Measurements from ENCODE around the gene SLC22A14. TPM values are rescaled to one million over a fixed set of nuclear protein-coding genes. Genes with fewer than 3 reads are reported as not detected.

The SLC22A14 gene
- total RNA-seq, 1 donor from 2014 or later: not detected

GRCh38 chr3:38314764-38315487 is 32.8 kb downstream of the SLC22A14 start:
- H2AFZ ChIP-seq (replicated peaks): peak overlapping the region; percentile 100
- no peaks in the 10 kb centered on the region for H3K9me3 ChIP-seq (ENCODE audit: low read depth)
- TF ChIP-seq CTCF (IDR thresholded peaks at IDR 0.05) (no peak), EZH2 (IDR thresholded peaks at IDR 0.05) (no peak), EZH2phosphoT487 (IDR thresholded peaks at IDR 0.05) (no peak)
- no peaks in the 10 kb centered on the region for H4K20me1 ChIP-seq (ENCODE audit: low read depth)
- peak; percentile 20 for DNase-seq (ENCODE audit: low spot score)
- H3K4me1 ChIP-seq: peaks cover 17% of the 10 kb centered on the region
- H3K79me2 ChIP-seq (ENCODE audit: low read depth): no peaks in the 10 kb centered on the region
- no peak overlapping the region for H3K4me3 ChIP-seq
- H3K27me3 Mint-ChIP-seq (ENCODE audit: insufficient read depth, low read depth): peaks cover 10% of the 10 kb centered on the region
- no peaks in the 10 kb centered on the region for H3K36me3 ChIP-seq
- no peaks in the 10 kb centered on the region for H3K9me3 Mint-ChIP-seq
- no peaks in the 10 kb centered on the region for H3K27me3 ChIP-seq
- H3K4me3 Mint-ChIP-seq: no peak overlapping the region
- H3K9ac ChIP-seq: no peak overlapping the region
- H3K27ac Mint-ChIP-seq: peak overlapping the region; percentile 72
- no peak overlapping the region for H3K27ac ChIP-seq
- no peaks in the 10 kb centered on the region for H3K36me3 Mint-ChIP-seq
- peaks cover 9% of the 10 kb centered on the region for H3F3A ChIP-seq (ENCODE audit: low read depth)
- H3K4me1 Mint-ChIP-seq: peaks cover 25% of the 10 kb centered on the region
- H3K4me2 ChIP-seq: peak overlapping the region; percentile 22

- no peak overlapping the region for H3K4me3 ChIP-seq
- TF ChIP-seq EZH2 (IDR thresholded peaks at IDR 0.05) (no peak), EZH2phosphoT487 (IDR thresholded peaks at IDR 0.05) (no peak), CTCF (IDR thresholded peaks at IDR 0.05) (no peak)
- peaks cover 17% of the 10 kb centered on the region for H3K4me1 ChIP-seq
- Mint-ChIP-seq H3K9me3 (no peaks in the 10 kb centered on the region), H3K4me3 (no peak overlapping the region), H3K27me3 (ENCODE audit: insufficient read depth, low read depth) (peaks cover 8% of the 10 kb centered on the region), H3K36me3 (no peaks in the 10 kb centered on the region), H3K27ac (no peak overlapping the region), H3K4me1 (peaks cover 25% of the 10 kb centered on the region)
- no peaks in the 10 kb centered on the region for H4K20me1 ChIP-seq (ENCODE audit: low read depth)
- H3K9me3 ChIP-seq (ENCODE audit: low read depth): no peaks in the 10 kb centered on the region
- no peaks in the 10 kb centered on the region for H3K27me3 ChIP-seq
- no peaks in the 10 kb centered on the region for H3K36me3 ChIP-seq
- H2AFZ ChIP-seq (replicated peaks): peak overlapping the region; percentile 100
- H3K79me2 ChIP-seq (ENCODE audit: low read depth): no peaks in the 10 kb centered on the region
- no peak overlapping the region for H3K9ac ChIP-seq
- no peak overlapping the region for H3K27ac ChIP-seq
- no peak overlapping the region for H3K4me2 ChIP-seq
- DNase-seq (ENCODE audit: low spot score): no peak
- H3F3A ChIP-seq (ENCODE audit: low read depth): peaks cover 9% of the 10 kb centered on the region
These were observed 33.6 kb downstream of the SLC22A14 start for GRCh38 chr3:38315488-38316230.

DNA sequence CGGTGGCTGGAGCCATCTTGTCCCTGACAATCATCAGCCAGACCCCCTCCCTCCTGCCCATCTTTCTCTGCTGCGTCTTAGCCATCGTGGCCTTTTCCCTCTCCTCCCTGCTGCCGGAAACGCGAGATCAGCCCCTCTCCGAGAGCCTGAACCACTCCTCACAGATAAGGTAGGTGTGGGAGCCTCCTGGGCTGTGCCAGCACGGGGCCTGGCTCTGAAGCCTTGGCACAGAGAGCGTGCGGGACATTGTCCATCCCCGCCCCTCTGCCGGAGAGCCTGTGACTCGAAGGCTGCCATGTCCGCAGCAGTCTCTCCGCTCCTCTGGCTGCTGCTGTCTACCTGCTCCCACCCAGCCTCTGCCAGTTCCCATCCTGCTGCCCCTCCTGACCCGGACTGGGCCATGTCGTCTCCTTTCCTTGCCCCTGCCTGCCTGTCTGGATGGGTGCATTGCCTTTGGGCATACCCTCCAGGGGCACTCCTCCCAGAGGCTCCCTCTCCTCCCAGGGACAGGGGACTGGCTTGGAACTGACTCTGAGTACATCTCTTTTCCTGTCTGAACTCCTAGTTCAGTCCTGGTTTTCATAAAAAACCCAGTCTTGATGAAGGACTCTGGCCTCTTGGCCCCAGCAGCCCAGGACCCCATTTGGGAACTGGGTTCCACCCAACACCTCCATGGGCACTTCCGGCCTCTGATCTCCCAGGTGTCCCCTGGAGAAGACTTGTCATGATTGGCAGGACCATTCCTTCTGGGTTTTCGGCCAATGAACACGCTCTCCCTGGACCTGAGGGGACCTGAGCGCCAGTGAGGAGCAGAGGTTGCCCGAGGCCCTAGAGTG is 34.5 kb downstream of the SLC22A14 start:
- Histone ChIP-seq H3K27ac (no peak overlapping the region), H3K36me3 (no peaks in the 10 kb centered on the region), H3K79me2 (ENCODE audit: low read depth) (no peaks in the 10 kb centered on the region), H4K20me1 (ENCODE audit: low read depth) (no peaks in the 10 kb centered on the region), H3K27me3 (no peaks in the 10 kb centered on the region), H3K4me1 (peaks cover 17% of the 10 kb centered on the region), H3K4me3 (no peak overlapping the region), H3K9me3 (ENCODE audit: low read depth) (no peaks in the 10 kb centered on the region), H3K4me2 (no peak overlapping the region), H3F3A (ENCODE audit: low read depth) (peaks cover 9% of the 10 kb centered on the region), H2AFZ (replicated peaks) (no peak overlapping the region), H3K9ac (no peak overlapping the region)
- no peak for DNase-seq (ENCODE audit: low spot score)
- Mint-ChIP-seq H3K4me1 (peaks cover 25% of the 10 kb centered on the region), H3K9me3 (no peaks in the 10 kb centered on the region), H3K27ac (no peak overlapping the region), H3K36me3 (no peaks in the 10 kb centered on the region), H3K4me3 (no peak overlapping the region), H3K27me3 (ENCODE audit: insufficient read depth, low read depth) (peaks cover 7% of the 10 kb centered on the region)
- TF ChIP-seq CTCF (IDR thresholded peaks at IDR 0.05): no peak
